H1 (cell line): ENCODE results near the gene RBM42. TPM values are rescaled to one million over a fixed set of nuclear protein-coding genes. Genes with fewer than 3 reads are reported as not detected.

Source experiments
- ASH2L ChIP-seq: fragments of 200-600, 300-600 bp; sonication (generic); IDR thresholded peaks from one replicate; pipeline ENCODE4 v1.7.1; 2017; ENCODE audit warnings: low read length
- BACH1 ChIP-seq: IDR thresholded peaks from 2 replicates; pipeline ENCODE4 v1.6.1; 2012; ENCODE audit warnings: low read length, improper control_type of control experiment
- CHD2 ChIP-seq: IDR thresholded peaks from 2 replicates; pipeline ENCODE4 v1.6.1; 2012; ENCODE audit warnings: low read length, improper control_type of control experiment
- CREB1 ChIP-seq: IDR thresholded peaks from 2 replicates; pipeline ENCODE4 v1.6.1; 2012; ENCODE audit warnings: inconsistent platforms
- EP300 ChIP-seq, 2 experiments: IDR thresholded peaks; 1 replicate in 1 of 2; 2 replicates in 1 of 2; pipeline ENCODE4 v1.6.1; 2011 to 2012; ENCODE audit warnings: low read depth in 2 of 2, low read length in 2 of 2, mild to moderate bottlenecking in 2 of 2, borderline replicate concordance in 1 of 2, inconsistent platforms in 1 of 2, moderate library complexity in 1 of 2
- JUND ChIP-seq: IDR thresholded peaks from 2 replicates; pipeline ENCODE4 v1.6.1; 2011; ENCODE audit warnings: mild to moderate bottlenecking, improper control_type of control experiment, low read length
- KDM4A ChIP-seq: IDR thresholded peaks from one replicate; pipeline ENCODE4 v1.7.1; 2012; ENCODE audit warnings: low read depth, mild to moderate bottlenecking, moderate library complexity, low read length, inconsistent platforms; ENCODE audit not compliant: severe bottlenecking
- NANOG ChIP-seq: IDR thresholded peaks from 2 replicates; pipeline ENCODE4 v1.6.1; 2011; ENCODE audit warnings: low read length, low read depth, mild to moderate bottlenecking, inconsistent platforms; ENCODE audit not compliant: insufficient read depth, poor library complexity, severe bottlenecking
- NRF1 ChIP-seq: IDR thresholded peaks from 2 replicates; pipeline ENCODE4 v1.6.1; 2011; ENCODE audit warnings: mild to moderate bottlenecking, low read depth, low read length, improper control_type of control experiment
- POLR2A ChIP-seq, 2 experiments: IDR thresholded peaks; 1 replicate in 1 of 2; 2 replicates in 1 of 2; pipeline ENCODE4 v1.6.1; 2011; ENCODE audit warnings: low read depth in 2 of 2, low read length in 2 of 2, mild to moderate bottlenecking in 2 of 2; ENCODE audit errors: control extremely low read depth in 1 of 2
- POLR2AphosphoS5 ChIP-seq: IDR thresholded peaks from 2 replicates; pipeline ENCODE4 v1.6.1; 2011; ENCODE audit warnings: low read depth, low read length
- RFX5 ChIP-seq: IDR thresholded peaks from 2 replicates; pipeline ENCODE4 v1.6.1; 2011; ENCODE audit warnings: low read depth, low read length, improper control_type of control experiment, borderline replicate concordance
- SIN3A ChIP-seq, 2 experiments: IDR thresholded peaks in 1 of 2; conservative IDR thresholded peaks in 1 of 2; 2 replicates each; pipeline ENCODE4 v1.6.1; 2011 to 2012; ENCODE audit warnings: low read length in 2 of 2, improper control_type of control experiment in 1 of 2, low read depth in 1 of 2, mild to moderate bottlenecking in 1 of 2
- SP4 ChIP-seq: IDR thresholded peaks from 2 replicates; pipeline ENCODE4 v1.6.1; 2012; ENCODE audit warnings: low read length, inconsistent platforms
- TAF7 ChIP-seq: optimal IDR thresholded peaks from 2 replicates; pipeline ENCODE3; 2011; ENCODE audit warnings: low read depth, mild to moderate bottlenecking, inconsistent platforms, low read length, moderate library complexity, borderline replicate concordance
- TBP ChIP-seq: IDR thresholded peaks from 2 replicates; pipeline ENCODE4 v1.6.1; 2011; ENCODE audit warnings: low read depth, low read length, improper control_type of control experiment
- YY1 ChIP-seq: IDR thresholded peaks from 2 replicates; pipeline ENCODE4 v1.6.1; 2011; ENCODE audit warnings: low read depth, mild to moderate bottlenecking, low read length
- polyA plus RNA-seq, 7 experiments: library from polyadenylated mRNA; depleted of rRNA in 3 of 7; stranded (reverse) in 5 of 7; unstranded in 2 of 7; fragments of >200 nt in 5 of 7; fragments of 200-250 nt in 2 of 7; gene quantifications; 1 replicate in 5 of 7; 2 replicates in 1 of 7; 4 replicates in 1 of 7; pipeline versions ENCODE4 v1.2.1 to v1.2.3, GENCODE V29; 2011 to 2013; ENCODE audit warnings: missing spikeins in 2 of 7, mixed read lengths in 2 of 7
- total RNA-seq: library from RNA; stranded (reverse); fragmentation: NEBNext Ultra II Directional; extraction: Animal tissue kit (Norgen Biotek cat#: 25700); gene quantifications from 2 replicates; pipeline ENCODE4 v1.2.1, GENCODE V29; 2021
- TF ChIP-seq, protein P1 (sequence below), 3 experiments: IDR thresholded peaks; 1 replicate in 2 of 3; 2 replicates in 1 of 3; pipeline versions ENCODE4 v1.5.1 to v1.6.1; 2011; ENCODE audit warnings: low read length in 3 of 3, mild to moderate bottlenecking in 3 of 3, inconsistent platforms in 2 of 3, low read depth in 1 of 3, moderate library complexity in 1 of 3; ENCODE audit not compliant: insufficient read depth in 1 of 3; ENCODE audit errors: control extremely low read depth in 1 of 3
- TF ChIP-seq, protein P2 (sequence below): IDR thresholded peaks from 2 replicates; pipeline ENCODE4 v1.6.1; 2012; ENCODE audit warnings: inconsistent platforms
- TF ChIP-seq, protein P3 (sequence below): IDR thresholded peaks from 2 replicates; pipeline ENCODE4 v1.6.1; 2012; ENCODE audit warnings: inconsistent platforms

Gene RBM42
- total and polyA plus RNA-seq, 2 of the 8 experiments (the other 6 are each of a cell fraction or from before 2014, with no cell fraction given), result 59.8 to 80.8 TPM

DNA sequence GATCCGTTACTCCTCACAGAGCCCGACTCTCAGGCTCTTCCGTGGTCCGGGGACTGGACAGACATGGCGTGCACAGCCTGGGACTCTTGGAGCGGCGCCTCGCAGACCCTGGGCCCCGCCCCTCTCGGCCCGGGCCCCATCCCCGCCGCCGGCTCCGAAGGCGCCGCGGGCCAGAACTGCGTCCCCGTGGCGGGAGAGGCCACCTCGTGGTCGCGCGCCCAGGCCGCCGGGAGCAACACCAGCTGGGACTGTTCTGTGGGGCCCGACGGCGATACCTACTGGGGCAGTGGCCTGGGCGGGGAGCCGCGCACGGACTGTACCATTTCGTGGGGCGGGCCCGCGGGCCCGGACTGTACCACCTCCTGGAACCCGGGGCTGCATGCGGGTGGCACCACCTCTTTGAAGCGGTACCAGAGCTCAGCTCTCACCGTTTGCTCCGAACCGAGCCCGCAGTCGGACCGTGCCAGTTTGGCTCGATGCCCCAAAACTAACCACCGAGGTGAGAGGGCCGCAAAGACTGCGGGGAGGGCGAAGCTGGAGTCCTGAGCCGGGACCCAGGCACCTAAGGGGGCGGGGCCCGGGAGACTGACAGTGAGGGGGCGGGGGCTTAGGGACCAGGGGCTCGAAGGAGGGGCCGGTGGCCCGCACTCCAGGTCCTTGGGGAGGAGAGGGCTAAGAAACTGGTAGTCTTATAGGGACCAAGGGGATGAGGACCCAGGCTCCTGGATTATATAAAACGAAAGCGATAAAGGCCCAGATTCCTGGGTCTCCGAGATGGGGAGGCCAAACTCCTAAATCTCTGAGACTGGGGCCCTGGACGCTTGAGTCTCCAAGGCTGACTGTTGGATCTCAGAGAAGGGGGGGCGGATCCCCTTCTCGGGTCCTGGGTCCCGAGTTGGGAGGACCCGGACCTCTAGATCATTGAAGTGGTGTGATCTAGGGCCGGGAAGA lies 14.7 kb downstream of the RBM42 start (continued):
- TF ChIP-seq YY1 (no peak), EP300 (IDR thresholded peaks at IDR 0.05; ENCODE audit: borderline replicate concordance in 1 of 2, low read depth in 2 of 2, low read length in 2 of 2) (peak in 1 of 2 experiments; percentile 98; a peak in 2 of 3 replicates), POLR2AphosphoS5 (peak; percentile 64; the same call in 1 of the 2 replicates), ASH2L (peak; percentile 73), BACH1 (no peak), CHD2 (no peak), TAF7 (peak; percentile 82), NANOG (no peak), KDM4A (peak; percentile 65), SIN3A (conservative IDR thresholded peaks at IDR 0.05 in 1 of 2, IDR thresholded peaks at IDR 0.05 in 1 of 2; ENCODE audit: low read depth in 1 of 2, low read length in 2 of 2) (peak in 1 of 2 experiments; percentile 65; a peak in 3 of 4 replicates), CREB1 (no peak), NRF1 (no peak), TBP (peak; percentile 76), RFX5 (no peak), POLR2A (IDR thresholded peaks at IDR 0.05; ENCODE audit: control extremely low read depth in 1 of 2, low read depth in 2 of 2, low read length in 2 of 2) (peak in 1 of 2 experiments; percentile 79; a peak in 2 of 3 replicates), SP4 (no peak), JUND (peak; percentile 97)
- TF ChIP-seq, protein P1, sequence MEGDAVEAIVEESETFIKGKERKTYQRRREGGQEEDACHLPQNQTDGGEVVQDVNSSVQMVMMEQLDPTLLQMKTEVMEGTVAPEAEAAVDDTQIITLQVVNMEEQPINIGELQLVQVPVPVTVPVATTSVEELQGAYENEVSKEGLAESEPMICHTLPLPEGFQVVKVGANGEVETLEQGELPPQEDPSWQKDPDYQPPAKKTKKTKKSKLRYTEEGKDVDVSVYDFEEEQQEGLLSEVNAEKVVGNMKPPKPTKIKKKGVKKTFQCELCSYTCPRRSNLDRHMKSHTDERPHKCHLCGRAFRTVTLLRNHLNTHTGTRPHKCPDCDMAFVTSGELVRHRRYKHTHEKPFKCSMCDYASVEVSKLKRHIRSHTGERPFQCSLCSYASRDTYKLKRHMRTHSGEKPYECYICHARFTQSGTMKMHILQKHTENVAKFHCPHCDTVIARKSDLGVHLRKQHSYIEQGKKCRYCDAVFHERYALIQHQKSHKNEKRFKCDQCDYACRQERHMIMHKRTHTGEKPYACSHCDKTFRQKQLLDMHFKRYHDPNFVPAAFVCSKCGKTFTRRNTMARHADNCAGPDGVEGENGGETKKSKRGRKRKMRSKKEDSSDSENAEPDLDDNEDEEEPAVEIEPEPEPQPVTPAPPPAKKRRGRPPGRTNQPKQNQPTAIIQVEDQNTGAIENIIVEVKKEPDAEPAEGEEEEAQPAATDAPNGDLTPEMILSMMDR (IDR thresholded peaks at IDR 0.05; ENCODE audit: control extremely low read depth in 1 of 3, insufficient read depth in 1 of 3, low read depth in 1 of 3, low read length in 3 of 3), result peak in 1 of 3 experiments; percentile 8; a peak in 1 of 4 replicates
- TF ChIP-seq, protein P2, sequence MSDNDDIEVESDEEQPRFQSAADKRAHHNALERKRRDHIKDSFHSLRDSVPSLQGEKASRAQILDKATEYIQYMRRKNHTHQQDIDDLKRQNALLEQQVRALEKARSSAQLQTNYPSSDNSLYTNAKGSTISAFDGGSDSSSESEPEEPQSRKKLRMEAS, result peak; percentile 91
- TF ChIP-seq, protein P3, sequence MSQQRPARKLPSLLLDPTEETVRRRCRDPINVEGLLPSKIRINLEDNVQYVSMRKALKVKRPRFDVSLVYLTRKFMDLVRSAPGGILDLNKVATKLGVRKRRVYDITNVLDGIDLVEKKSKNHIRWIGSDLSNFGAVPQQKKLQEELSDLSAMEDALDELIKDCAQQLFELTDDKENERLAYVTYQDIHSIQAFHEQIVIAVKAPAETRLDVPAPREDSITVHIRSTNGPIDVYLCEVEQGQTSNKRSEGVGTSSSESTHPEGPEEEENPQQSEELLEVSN, result peak; percentile 95
